HG03469 (cell line): Measurements from ENCODE around the gene GAS2.

Source experiments
- ATAC-seq: cut with Tn5 transposase; IDR thresholded peaks from one replicate; pipeline ENCODE4 v1.9.1; 2021; ENCODE audit warnings: mild to moderate bottlenecking, moderate library complexity, moderate number of reproducible peaks; ENCODE audit not compliant: unreplicated experiment

GAS2 gene

GRCh38 chr11:22785251-22785650 lies 118.8 kb downstream of the GAS2 start:
- ATAC-seq = no peak

- peak; percentile 91 for ATAC-seq
These were observed 120.1 kb downstream of the GAS2 start for GRCh38 chr11:22786475-22786874.

- no peak for ATAC-seq
These were observed 120.6 kb downstream of the GAS2 start for GRCh38 chr11:22787055-22787454.

GRCh38 chr11:22787551-22788162 lies 121.2 kb downstream of the GAS2 start:
- ATAC-seq = no peak

GRCh38 chr11:22792497-22792896 lies 126.1 kb downstream of the GAS2 start:
- ATAC-seq = peak; percentile 35

- no peak for ATAC-seq
These were observed 129.5 kb downstream of the GAS2 start for GRCh38 chr11:22795914-22796313.

GRCh38 chr11:22797047-22797446 lies 130.6 kb downstream of the GAS2 start:
- ATAC-seq = no peak

- ATAC-seq = no peak
These were observed 132.5 kb downstream of the GAS2 start for GRCh38 chr11:22798901-22799300.

GRCh38 chr11:22800482-22800881 lies 134.1 kb downstream of the GAS2 start:
- ATAC-seq = no peak

GRCh38 chr11:22802861-22803260 lies 136.4 kb downstream of the GAS2 start:
- ATAC-seq = no peak

- no peak for ATAC-seq
These were observed 141.0 kb downstream of the GAS2 start for GRCh38 chr11:22807391-22807790.

- peak; percentile 97 for ATAC-seq
These were observed 141.6 kb downstream of the GAS2 start for GRCh38 chr11:22807855-22808570.

- ATAC-seq = peak; percentile 10
These were observed 142.3 kb downstream of the GAS2 start for GRCh38 chr11:22808571-22809197.

- ATAC-seq = no peak
These were observed 143.5 kb downstream of the GAS2 start for GRCh38 chr11:22809893-22810292.

GRCh38 chr11:22822203-22822602 lies 155.8 kb downstream of the GAS2 start:
- ATAC-seq = no peak

- no peak for ATAC-seq
These were observed 162.0 kb downstream of the GAS2 start for GRCh38 chr11:22828373-22828772.

- ATAC-seq = peak; percentile 92
These were observed 163.0 kb downstream of the GAS2 start, which contains the start of gene SVIP for GRCh38 chr11:22829231-22830081. Gene SVIP, minus strand, starts transcription at chr11:22829801. Its CDS starts 53 bp downstream, at chr11:22829748.

GRCh38 chr11:22830082-22830414 lies 163.6 kb downstream of the GAS2 start:
- no peak for ATAC-seq

- no peak for ATAC-seq
These were observed 166.1 kb downstream of the GAS2 start for GRCh38 chr11:22832315-22833015.

GRCh38 chr11:22846726-22847125 lies 180.3 kb downstream of the GAS2 start:
- ATAC-seq = no peak

GRCh38 chr11:22851477-22851876 lies 185.1 kb downstream of the GAS2 start:
- no peak for ATAC-seq
